ENCODE data around the gene EMCN. TPM values are rescaled to one million over a fixed set of nuclear protein-coding genes. Genes with fewer than 3 reads are reported as not detected.

EMCN gene, protein sequence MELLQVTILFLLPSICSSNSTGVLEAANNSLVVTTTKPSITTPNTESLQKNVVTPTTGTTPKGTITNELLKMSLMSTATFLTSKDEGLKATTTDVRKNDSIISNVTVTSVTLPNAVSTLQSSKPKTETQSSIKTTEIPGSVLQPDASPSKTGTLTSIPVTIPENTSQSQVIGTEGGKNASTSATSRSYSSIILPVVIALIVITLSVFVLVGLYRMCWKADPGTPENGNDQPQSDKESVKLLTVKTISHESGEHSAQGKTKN
- total RNA-seq (ENCODE audit: low replicate concordance) = 0.59 and 3.2 TPM in 2 replicates

DNA sequence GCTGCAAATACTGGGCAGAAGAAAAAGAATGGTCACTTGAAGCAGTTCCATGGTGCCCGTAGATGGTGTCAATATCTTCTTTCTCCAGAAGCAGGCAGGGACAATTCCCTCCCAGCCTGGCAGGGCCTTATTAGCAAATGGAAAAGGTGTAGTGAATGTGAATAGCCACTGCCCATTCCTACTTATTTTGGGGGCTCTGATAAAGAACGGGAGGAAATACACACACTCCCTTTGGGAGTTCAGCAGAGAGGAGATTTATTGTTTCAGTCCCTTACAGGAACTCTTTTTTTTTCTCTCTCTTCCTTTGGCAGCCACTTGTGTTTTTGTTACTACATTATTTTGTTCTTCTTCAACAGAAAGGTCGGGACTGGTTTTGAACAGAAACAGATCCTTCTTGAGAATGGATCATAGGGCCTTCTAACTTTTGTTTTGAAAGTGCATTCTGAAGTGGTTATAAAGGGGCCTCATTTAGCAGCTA is at the start of gene EMCN:
TSS of gene EMCN (minus strand) at position 159 of the 478 bp plus-strand sequence. CDS start at position 51, 108 bp downstream.

Measured in smooth muscle cell of the coronary artery (primary cell).